AML-193 (cell line): ENCODE results near the gene KLHL26.

ENCODE experiments used
- DNase-seq, 2 experiments: peaks; one replicate each; lab custom pipeline; 2025; lab: John Stamatoyannopoulos, UW

The KLHL26 gene

DNA sequence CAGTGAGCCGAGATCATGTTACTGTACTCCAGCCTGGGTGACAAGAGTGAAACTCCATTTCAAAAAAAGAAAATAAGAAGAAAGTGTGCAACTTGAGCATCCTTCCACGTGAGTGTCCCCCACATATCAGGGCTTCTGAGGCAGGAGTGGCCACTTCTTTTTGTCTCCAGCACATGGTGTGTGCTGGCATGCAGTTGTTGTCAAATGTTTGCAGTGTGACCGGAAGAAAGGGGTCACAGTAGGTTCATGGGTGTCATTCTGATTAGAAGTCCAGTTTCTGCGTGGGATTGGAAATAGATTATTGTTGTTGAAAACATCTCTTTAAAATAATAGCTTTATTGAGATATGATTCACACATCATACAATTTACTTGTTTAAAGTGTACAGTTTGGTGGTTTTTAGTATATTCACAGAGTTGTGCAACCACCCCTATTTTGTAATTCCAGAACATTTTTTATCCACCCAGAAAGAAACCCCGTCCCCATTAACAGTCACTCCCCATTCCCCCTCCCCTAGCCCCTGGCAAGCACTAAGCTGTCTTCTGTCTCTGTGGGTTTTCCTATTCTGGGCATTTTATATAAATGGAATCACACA lies 48.9 kb downstream of the KLHL26 start:
- peak in 1 of 2 experiments; percentile 14 for DNase-seq

DNA sequence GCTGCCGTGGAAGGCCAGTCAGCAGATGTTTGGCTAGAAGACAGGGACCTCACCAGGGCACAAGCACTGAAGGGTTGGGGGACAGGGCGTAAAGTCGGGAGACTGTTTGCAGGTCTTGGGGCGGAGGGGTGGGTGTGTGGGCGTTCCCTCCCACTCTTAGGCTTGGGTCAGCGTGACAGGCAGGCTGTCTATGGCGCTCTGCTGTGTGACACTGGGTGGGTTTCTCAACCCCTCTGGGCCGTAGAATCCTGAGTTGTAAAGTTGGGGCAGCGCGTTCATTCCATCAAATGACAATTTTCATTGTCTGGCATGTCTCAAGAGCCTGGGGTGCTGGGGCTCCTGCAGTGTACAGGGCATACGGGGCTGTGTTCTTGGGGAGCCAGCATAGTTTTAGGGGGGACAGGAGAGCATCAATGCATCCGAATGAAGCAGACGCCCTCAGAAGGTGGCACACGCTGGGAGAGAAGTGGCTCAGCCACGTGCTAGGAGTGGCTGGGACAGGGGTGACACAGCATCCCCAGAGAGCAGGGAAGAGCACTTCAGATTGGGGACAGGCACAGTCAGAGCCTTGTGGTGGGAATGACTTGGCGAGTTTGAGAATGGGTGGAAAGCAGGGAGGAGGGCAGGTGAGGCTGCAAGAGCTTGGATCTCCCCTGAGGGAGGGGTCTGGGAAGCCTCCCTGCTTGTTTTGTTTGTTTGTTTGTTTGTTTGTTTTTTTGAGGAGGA lies 51.1 kb downstream of the KLHL26 start:
- no peak for DNase-seq

DNA sequence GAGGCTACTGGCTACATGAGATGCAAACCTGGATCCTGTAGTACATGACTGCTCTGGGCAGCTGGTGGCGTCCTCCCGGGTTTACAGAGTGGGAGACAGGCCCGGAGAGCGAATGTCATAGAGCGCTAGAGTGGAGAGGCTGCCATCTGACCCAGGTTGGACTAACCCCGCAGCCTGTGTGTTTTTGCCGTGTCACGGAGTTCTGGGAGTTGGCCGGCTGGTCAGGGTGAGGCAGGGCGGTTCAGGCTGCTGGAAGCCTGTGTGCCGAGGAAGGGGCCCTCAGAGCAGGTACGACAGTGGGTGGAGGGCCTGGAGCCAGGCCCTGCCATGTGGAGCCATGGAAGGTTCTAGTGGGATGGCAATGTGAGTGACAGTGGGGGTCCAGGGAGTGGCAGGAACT lies 59.2 kb downstream of the KLHL26 start:
- DNase-seq = no peak

DNA sequence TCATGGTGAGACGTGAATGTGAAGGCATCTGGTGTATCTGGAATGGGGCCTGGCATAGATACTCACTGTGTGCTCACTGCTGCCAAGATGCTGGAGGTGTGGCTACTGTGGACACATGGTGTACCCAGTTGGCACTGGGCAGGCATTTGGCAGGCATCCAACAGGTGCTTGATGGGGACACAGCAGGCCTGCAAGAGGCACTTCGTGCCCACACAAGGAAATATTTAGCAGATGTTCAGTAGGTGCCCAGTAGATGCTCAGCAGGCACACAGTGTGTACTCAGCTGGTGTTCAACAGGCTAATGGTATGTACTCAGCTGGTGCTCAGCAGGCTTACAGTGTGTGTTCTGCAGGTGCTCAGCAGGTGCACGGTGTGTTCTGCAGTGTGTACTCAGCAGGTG lies 60.9 kb downstream of the KLHL26 start:
- DNase-seq = no peak

DNA sequence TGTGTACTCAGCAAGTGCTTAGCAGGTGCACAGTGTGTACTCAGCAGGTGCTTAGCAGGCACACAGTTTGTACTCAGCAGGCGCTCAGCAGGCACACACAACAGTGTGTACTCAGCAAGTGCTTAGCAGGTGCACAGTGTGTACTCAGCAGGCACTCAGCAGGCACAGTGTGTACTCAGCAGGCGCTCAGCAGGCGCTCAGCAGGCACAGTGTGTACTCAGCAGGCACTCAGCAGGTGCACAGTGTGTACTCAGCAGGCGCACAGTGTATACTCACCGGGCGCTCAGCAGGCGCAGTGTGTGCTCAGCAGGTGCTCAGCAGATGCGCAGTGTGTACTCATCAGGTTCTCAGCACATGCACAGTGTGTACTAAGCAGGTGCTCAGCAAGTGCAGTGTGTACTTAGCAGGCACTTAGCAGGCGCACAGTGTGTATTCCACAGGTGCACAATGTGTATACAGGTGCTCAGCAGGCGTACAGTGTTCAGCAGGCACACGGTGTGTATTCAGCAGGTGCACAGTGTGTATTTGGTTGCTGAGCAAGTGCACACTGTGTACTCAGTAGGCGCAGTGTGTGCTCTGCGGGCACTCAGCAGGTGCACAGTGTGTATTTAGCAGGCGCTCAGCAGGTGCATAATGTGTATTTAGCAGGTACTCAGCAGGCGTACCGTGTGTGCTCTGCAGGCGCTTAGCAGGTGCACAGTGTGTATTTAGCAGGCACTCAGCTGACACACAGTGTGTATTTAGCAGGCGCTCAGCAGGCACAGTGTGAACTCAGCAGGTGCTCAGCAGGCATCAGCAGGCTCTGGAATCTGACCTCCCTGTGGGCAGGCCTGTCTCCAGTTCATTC lies 61.7 kb downstream of the KLHL26 start:
- no peak for DNase-seq

DNA sequence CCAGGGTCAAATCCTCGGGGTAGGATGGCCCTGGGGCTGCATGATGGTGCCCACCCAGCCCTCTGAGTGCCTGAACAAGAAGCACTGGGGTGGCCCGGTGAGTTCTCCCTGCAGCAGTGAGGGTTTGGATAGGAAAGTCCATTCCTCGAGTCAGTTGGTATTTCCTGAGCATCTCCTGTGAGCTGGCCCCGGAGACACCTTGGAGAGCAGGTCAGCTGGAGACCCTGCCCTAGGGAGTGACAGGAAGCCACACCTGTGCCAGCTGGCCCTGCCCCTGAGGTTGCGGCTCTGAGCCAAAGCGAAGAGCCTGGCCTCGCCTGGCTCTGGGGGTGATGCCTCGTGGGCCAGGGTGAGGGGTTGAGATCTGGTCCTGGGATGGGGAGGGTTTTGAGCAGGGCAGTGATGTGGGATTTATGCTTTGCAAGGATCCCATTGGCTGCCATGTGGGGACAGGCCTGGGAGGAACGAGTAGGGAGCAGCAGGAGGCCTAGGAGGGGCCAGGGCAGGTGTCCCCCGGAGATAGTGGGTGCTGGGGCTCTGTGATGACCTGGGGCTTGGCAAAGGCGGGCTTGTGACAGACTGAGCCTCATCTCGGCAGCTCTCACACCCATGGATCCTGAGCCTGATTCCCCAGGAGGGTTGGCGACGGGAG lies 62.7 kb downstream of the KLHL26 start:
- no peak for DNase-seq

DNA sequence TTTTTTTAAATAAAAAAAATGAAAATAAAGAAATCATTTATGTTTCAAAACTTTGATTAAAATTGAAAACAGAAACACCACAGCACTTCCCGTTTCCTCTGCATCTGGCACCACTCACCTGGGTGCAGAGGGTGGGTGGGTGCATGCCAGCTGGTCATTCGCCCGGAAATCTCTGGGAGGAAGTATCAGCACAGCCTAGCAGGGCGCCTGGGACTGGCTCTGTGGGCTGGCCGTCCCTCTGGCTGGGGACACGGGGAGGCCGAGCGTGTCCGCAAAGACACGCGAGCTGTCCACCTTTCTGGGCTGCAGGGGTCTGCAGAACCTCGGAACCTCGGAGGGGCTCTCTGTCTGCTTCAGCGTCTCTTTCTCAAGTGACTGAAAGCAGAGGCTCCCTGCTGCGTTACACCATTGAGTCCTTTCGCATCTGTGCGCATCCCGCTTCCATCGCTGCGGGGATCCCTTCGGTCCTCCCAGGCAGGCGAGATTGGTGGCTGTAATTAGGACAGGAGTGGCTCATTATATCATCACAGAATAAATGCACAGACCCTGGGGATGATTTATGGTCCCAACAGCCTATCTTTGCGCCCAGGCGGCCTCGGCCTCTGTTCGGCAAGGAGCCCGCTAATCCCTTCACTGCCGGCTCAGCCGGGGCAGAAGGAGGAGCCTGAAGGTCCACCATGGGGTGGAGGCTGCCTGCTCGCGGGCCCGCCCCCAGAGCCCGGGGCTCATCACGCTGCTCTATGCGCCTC lies 63.8 kb downstream of the KLHL26 start:
- peak; percentile 49 to 52 for DNase-seq

DNA sequence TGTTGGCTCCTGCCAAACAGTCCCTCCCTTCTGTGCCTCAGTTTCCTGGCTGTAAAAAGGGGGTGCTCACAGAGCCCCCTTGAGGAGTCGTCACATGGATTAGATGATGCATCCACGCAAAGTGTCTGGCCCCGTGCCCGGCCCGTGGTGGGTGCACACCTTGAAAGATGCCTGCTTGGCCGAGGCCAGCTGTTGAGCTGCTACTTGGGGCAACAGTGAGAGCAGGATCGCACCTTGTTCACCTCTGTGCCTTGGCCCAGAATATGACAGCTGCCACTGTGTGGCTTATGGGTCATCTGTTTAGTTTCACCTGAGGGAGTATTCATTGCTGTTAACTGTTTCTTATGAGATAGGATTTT lies 64.4 kb downstream of the KLHL26 start:
- no peak for DNase-seq

DNA sequence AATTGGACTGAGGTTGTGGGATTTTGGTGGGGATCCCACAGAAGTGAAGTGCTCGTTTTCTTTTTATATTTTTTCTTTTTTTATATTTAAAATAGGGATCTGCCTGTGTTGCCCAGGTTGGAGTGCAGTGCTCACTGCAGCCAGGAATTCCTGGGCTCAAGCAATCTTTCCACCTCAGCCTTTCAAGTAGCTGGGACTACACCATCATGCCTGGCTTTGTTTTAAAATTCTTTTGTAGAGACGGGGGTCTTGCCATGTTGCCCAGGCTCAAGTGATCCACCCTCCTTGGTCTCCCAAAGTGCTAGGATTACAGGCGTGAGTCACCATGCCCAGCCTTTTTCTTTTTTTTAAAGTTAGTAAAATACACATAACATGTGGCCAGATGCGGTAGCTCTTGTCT lies 67.2 kb downstream of the KLHL26 start:
- no peak for DNase-seq

DNA sequence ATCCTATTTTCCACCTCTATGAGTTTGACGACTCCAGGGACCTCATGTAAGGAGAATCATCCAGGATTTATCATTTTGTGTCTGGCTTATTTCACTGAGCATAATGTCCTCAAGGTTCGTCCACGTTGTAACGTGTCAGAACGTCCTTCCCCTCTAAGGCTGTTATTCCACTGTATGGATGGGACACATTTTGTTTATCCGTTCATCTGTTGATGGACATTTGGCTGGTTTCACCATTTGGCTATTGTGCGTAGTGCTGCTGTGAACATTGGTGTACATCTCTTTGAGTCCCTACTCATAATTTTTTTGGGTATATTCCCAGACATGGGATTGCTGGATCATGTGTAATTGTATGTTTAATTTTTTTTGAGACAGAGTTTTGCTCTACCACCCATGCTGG lies 68.1 kb downstream of the KLHL26 start:
- no peak for DNase-seq

DNA sequence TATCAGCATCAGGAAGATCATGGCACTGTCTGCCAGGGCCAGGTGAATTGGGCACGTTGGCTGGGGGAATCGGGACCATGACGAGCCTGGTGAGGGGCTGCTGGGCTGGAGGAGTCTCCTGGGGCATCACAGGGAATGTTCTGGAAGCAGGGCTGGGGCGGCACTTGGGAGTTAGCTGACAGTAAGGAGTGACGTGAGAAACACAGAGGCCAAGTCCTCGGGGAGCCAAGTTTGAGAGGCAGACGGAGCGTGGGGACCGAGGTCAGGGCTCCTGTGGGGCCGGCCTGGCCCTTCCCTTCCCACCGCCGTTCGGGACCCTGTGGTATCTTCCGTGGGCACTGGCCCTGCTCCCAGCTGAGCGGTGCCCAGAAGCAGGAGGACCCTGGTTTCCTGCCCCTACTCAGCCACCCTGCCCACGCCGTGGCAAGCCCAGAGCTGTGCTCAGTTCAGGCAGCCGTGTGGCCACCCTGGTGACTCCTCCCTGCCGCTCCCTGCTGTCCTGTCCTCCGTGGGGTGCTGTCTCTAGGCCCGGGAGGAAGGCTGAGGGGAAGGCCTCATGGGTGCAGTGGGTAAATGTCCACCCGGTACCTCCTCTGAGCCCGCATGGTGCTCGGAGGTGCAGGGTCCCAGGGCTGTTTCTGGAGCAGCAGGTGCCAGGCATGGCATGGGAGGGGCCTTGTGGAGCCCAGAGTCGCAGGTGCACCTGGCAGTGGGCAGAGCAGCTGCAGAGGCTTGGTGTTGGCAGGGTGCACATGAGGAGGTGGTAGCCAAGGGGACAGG lies 71.8 kb downstream of the KLHL26 start:
- no peak for DNase-seq

DNA sequence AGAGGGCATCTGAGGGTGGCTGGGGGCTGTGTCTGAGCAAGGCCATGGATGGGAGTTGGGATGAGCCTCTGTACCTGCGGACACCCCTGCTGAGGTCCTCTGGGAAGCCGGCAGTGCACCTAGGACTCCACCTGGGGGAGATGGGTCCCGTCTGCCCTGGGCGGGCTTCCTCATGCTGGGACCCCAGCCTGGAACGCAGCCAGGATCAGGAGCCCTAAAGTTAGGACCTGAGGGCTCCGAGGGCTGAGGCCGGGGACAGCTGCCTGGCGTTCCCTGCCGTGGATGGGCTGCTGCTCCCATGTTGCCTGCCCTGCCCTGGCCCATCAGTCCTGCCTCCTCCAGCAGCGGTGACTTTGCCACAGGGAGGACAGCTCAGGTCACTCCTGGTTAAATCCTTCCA lies 72.7 kb downstream of the KLHL26 start:
- DNase-seq = no peak

DNA sequence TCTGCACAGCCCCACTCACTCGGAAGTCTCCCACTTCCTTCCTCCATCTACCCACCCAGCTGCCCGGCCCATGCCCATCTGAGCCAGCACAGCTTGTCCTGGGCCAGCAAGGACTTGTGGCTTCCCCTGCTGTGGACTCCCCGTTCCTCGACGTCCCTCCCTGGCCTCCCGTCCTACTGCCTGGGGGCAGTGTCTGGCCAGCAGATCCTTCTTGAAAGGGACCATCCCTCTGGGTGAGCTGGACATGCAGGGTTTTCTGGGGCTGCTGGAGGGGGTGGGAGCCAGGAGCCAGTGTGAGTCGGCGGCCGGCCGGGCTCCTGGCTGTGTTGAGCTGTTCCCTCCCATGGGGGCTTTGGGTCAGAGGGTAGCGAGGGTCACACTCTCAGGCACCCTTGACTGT lies 73.4 kb downstream of the KLHL26 start:
- no peak for DNase-seq

DNA sequence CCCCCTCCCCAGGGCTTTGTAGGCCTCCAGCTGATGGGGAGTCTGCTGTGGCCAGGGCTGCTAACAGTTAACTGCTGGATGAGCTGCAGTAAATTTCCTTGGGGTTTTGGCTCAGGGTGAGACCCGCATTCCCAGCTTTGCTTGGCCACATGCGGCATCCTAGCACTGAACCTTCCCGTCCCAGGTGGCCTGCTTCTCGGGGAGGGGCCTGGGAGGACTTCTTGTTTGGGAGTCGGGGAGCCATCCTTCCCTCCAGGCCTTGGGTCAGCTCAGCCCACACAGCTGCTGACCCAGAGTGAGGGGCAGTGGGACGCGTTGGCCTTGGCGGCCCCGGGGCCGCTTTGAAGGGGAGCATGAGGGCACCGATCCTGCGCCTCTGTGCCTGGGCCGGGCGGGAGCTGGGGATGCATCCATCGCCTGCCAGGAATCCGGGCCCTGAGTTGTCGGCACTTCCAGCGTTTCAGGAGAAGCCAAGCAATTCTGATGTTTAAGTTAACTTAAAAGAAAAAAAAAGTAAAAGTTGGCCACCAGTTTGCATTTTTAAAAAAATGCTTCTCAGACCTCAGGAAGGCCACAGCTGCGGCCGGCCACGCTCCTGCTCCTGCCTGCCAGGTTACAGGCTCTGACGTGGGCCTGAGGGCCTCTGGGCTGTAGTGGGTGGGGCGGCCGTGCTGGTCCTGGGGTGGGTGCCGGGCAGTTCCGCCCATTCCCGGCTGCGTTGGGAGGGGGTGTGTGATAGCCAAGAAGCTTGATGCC lies 74.3 kb downstream of the KLHL26 start:
- DNase-seq = no peak

DNA sequence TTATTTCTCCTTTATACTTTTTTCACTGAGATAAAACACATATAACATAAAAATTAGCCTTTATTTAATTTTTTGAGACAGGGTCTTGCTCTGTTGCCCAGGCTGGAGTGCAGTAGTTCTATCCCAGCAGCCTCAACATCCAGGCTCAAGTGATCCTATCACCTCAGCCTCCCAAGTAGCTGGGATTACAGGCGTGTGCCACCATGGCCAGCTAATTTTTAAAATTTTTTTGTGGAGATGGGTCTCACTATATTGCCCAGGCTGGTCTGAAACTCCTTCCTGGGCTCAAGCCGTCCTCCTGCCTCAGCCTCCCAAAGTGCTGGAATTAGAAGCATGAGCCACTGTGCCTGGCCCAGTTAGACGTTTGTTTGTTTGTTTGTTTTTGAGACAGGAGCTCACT lies 75.1 kb downstream of the KLHL26 start:
- DNase-seq = no peak

DNA sequence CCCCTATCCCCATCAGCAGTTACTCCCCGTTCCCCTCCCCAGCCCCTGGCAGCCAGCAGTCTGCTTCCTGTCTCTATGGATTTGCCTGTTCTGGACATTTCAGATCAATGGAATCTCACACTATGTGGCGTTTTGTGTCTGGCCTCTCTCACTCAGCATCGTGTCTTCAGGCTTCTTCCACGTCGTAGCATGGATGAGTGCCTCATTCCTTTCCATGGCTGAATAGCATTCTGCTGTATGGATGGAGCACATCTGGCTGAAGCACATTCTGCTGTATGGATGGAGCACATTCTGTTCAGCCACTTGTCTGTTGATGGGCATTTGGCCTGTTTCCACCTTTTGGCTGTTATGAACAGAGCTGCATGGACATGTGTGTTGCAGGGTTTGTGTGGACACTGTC lies 76.2 kb downstream of the KLHL26 start:
- no peak for DNase-seq

DNA sequence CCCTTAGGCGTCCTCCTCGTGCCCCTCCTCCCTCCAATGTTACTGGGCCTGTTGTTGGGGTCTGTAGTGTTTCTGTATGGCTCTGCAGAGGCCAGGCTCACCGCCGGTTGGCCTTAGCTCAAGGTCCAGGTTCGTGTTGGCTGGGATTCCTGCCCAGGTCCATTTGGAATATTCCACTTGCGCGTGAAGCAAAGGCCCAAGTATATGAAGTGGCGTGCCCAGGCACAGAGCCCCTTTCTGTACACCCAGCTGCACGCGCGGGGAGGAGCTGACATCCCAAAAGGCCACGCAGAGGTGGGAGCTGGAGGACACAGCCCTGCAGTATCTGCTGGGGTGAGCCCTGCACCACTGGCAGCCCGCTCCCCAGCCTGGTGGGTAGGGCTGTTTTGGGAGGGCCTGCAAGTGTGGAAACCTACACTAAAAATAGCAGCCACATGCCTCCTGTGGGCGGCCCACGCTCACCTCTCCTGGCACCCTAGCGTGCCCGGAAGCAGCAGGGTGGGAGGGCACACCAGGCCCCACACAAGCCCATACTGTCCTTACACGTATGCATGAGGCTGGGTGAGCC lies 76.8 kb downstream of the KLHL26 start:
- DNase-seq = no peak

DNA sequence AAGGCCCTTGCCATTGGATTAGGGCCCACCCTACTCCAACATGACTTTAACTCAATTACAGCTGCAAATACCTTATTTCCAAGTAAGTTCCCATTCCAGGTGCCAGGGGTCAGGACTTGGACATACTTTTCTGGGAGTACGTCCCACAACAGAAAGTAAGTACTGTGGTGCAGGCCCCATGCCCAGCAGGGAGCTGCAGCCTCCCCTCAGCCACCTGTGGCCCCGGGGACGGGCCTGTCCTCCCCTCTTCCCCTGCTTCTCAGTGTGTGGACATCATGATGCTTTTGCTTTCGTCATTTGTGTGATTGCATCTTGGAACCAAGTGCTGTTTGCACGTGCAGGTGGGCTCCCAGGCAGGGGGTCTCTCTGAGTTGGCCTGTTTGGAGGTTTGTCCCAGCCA lies 78.6 kb downstream of the KLHL26 start:
- DNase-seq = no peak

DNA sequence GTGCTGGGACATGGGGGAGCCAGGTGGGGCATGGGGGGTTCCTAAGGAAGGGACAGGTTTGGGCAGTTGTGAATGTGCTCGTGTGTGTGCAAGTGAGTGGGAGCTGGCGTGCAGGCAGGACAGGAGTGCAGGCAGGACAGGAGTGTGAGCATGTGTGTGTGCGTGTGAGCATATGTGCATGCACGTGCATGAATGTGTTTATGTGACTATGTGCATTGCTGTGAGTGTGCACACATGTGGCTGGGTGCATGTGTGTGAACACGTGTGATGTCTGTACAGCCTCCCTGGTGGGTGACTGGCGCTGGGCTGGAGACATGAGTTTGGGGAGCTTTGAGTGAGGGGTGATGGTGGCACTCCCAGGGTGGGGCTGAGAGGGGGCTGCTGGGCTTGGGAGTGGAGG lies 80.0 kb downstream of the KLHL26 start:
- DNase-seq = no peak

DNA sequence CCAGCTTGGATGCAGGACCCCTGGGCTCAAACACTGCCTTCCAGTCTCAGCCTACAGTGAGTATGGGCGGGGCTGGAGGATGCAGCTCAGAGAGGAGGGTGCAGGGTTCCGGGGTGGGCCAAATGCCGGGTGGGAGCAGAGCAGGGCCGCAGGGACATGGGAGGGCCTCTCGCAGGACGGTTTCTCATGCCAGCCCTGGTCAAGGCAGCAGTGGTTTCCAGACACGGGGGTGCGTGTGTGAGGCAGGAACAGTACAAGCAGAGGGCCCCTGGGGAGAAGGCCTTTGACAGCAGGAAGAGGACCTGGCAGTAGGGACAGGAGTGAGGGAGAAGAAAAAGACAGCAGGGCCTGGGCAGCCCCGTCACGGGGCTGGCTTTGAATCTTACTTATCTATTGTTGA lies 80.8 kb downstream of the KLHL26 start:
- DNase-seq = no peak
